PFSK-1 (cell line): ENCODE data around the gene MAP7.

Source experiments
- FOXP2 ChIP-seq: optimal IDR thresholded peaks from 2 replicates; pipeline ENCODE3; 2011; ENCODE audit warnings: borderline replicate concordance, control low read depth, inconsistent platforms; ENCODE audit not compliant: insufficient read depth; ENCODE audit errors: extremely low read length, extremely low read depth
- POLR2AphosphoS5 ChIP-seq: IDR thresholded peaks from 2 replicates; pipeline ENCODE4 v1.6.1; 2012; ENCODE audit warnings: low read depth, mild to moderate bottlenecking, control low read depth, low read length, moderate library complexity
- REST ChIP-seq, 2 experiments: IDR thresholded peaks; 2 replicates each; pipeline versions ENCODE4 v1.6.1 to v1.8.0; 2011 to 2012; ENCODE audit warnings: low read depth in 2 of 2, low read length in 2 of 2, control low read depth in 1 of 2, inconsistent platforms in 1 of 2, mild to moderate bottlenecking in 1 of 2, moderate library complexity in 1 of 2; ENCODE audit not compliant: insufficient read depth in 1 of 2
- SIN3A ChIP-seq: IDR thresholded peaks from 2 replicates; pipeline ENCODE4 v1.6.1; 2012; ENCODE audit warnings: mild to moderate bottlenecking, low read length, moderate library complexity, borderline replicate concordance; ENCODE audit not compliant: insufficient read depth
- TAF1 ChIP-seq: IDR thresholded peaks from 2 replicates; pipeline ENCODE4 v1.6.1; 2012; ENCODE audit warnings: low read length, control low read depth, borderline replicate concordance; ENCODE audit not compliant: insufficient read depth

The MAP7 gene

GRCh38 chr6:136421537-136422158, 128.6 kb downstream of the MAP7 start:
- no peak for TF ChIP-seq FOXP2
- TF ChIP-seq TAF1: no peak
- no peak for TF ChIP-seq SIN3A
- no peak for TF ChIP-seq POLR2AphosphoS5
- TF ChIP-seq REST (IDR thresholded peaks at IDR 0.05; ENCODE audit: insufficient read depth in 1 of 2, low read depth in 2 of 2, low read length in 2 of 2): no peak

- TF ChIP-seq POLR2AphosphoS5: no peak
Measured at GRCh38 chr6:136420853-136421252, 129.4 kb downstream of the MAP7 start.

- TF ChIP-seq TAF1 (no peak), SIN3A (no peak), POLR2AphosphoS5 (no peak), REST (IDR thresholded peaks at IDR 0.05; ENCODE audit: insufficient read depth in 1 of 2, low read depth in 2 of 2, low read length in 2 of 2) (0 out of 4 replicates have a peak, but pooled peaks of 1 of the 2 experiments have one; percentile 24), FOXP2 (no peak)
Measured at GRCh38 chr6:136415351-136416007, 134.7 kb downstream of the MAP7 start.

- TF ChIP-seq SIN3A: no peak
- no peak for TF ChIP-seq REST (IDR thresholded peaks at IDR 0.05; ENCODE audit: insufficient read depth in 1 of 2, low read depth in 2 of 2, low read length in 2 of 2)
Measured at GRCh38 chr6:136412410-136412809, 137.8 kb downstream of the MAP7 start.

- TF ChIP-seq TAF1: no peak
- TF ChIP-seq SIN3A: no peak
- TF ChIP-seq POLR2AphosphoS5: no peak
- TF ChIP-seq FOXP2: no peak
- no peak for TF ChIP-seq REST (IDR thresholded peaks at IDR 0.05; ENCODE audit: insufficient read depth in 1 of 2, low read depth in 2 of 2, low read length in 2 of 2)
Measured at GRCh38 chr6:136411453-136412354, 138.5 kb downstream of the MAP7 start.
